NOMO-1 treated with dmso at 0.1 percent for 144 hours (cell line): ENCODE results near the gene BTBD9.

ENCODE experiments used
- DNase-seq: peaks from one replicate; lab custom pipeline; 2025; ENCODE audit not compliant: unreplicated experiment; lab: John Stamatoyannopoulos, UW

Gene BTBD9

GRCh38 chr6:38153076-38153797 is 486.5 kb downstream of the BTBD9 start:
- no peak for DNase-seq

GRCh38 chr6:38152620-38153019 is 487.1 kb downstream of the BTBD9 start:
- no peak for DNase-seq

GRCh38 chr6:38151580-38152500 is 487.9 kb downstream of the BTBD9 start:
- no peak for DNase-seq

GRCh38 chr6:38150681-38151296 is 488.9 kb downstream of the BTBD9 start:
- no peak for DNase-seq

- DNase-seq = no peak
These were observed 489.7 kb downstream of the BTBD9 start for GRCh38 chr6:38150021-38150420.

GRCh38 chr6:38149531-38149930 is 490.2 kb downstream of the BTBD9 start:
- DNase-seq = no peak

GRCh38 chr6:38148606-38149005 is 491.1 kb downstream of the BTBD9 start:
- DNase-seq = no peak

GRCh38 chr6:38146734-38147027 is 493.0 kb downstream of the BTBD9 start:
- DNase-seq = no peak

GRCh38 chr6:38146021-38146733 is 493.6 kb downstream of the BTBD9 start:
- no peak for DNase-seq

- no peak for DNase-seq
These were observed 495.3 kb downstream of the BTBD9 start for GRCh38 chr6:38144365-38144945.

- no peak for DNase-seq
These were observed 496.3 kb downstream of the BTBD9 start for GRCh38 chr6:38143191-38144150.

- DNase-seq = no peak
These were observed 497.4 kb downstream of the BTBD9 start for GRCh38 chr6:38142178-38142902.

- no peak for DNase-seq
These were observed 498.0 kb downstream of the BTBD9 start for GRCh38 chr6:38141716-38142115.

- DNase-seq = no peak
These were observed 498.6 kb downstream of the BTBD9 start for GRCh38 chr6:38141085-38141484.

- DNase-seq = no peak
These were observed 501.4 kb downstream of the BTBD9 start for GRCh38 chr6:38138374-38138773.

- DNase-seq = no peak
These were observed 502.0 kb downstream of the BTBD9 start for GRCh38 chr6:38137608-38138265.

GRCh38 chr6:38136547-38136946 is 503.2 kb downstream of the BTBD9 start:
- no peak for DNase-seq

GRCh38 chr6:38134704-38135088 is 505.0 kb downstream of the BTBD9 start:
- DNase-seq = no peak
